Stimulated activated CD4-positive, alpha-beta T cell treated with anti-CD3 and anti-CD28 coated beads, Interleukin-12 subunit alpha, Interleukin-12 subunit beta, amount 100 ng/mL, for 4 hours (primary cell): ENCODE data around the gene OTUB2.
A peak's percentile ranks its signal among the peaks of the same experiment; 100 is the strongest.

Experiments used
- DNase-seq: peaks from one replicate; pipeline ENCODE4 v3.0.0-alpha.2; 2020

OTUB2 gene

GRCh38 chr14:94026173-94026888, at the start of gene OTUB2:
Gene OTUB2, plus strand, starts transcription at chr14:94026340. Its CDS starts 198 bp downstream, at chr14:94026538.
- DNase-seq, result peak; percentile 95

- no peak for DNase-seq
Observed at GRCh38 chr14:93976477-93977057, 49.6 kb upstream of the OTUB2 start, which contains the start of gene ASB2. Gene ASB2, minus strand, starts transcription at chr14:93976570. Its CDS starts 12,031 bp downstream, at chr14:93964539.

- no peak for DNase-seq
Observed at GRCh38 chr14:93977171-93977570, 49.0 kb upstream of the OTUB2 start.

- DNase-seq, result peak; percentile 63
Observed at GRCh38 chr14:93977790-93978581, 48.2 kb upstream of the OTUB2 start.

- DNase-seq, result no peak
Observed at GRCh38 chr14:93978735-93979134, 47.4 kb upstream of the OTUB2 start.

- DNase-seq, result no peak
Observed at GRCh38 chr14:93980456-93981201, 45.5 kb upstream of the OTUB2 start.

- DNase-seq, result no peak
Observed at GRCh38 chr14:93981316-93982229, 44.6 kb upstream of the OTUB2 start.

GRCh38 chr14:93982230-93983007, 43.7 kb upstream of the OTUB2 start:
- DNase-seq, result no peak

GRCh38 chr14:93984070-93984469, 42.1 kb upstream of the OTUB2 start:
- DNase-seq, result no peak

- DNase-seq, result no peak
Observed at GRCh38 chr14:93984987-93985410, 41.1 kb upstream of the OTUB2 start.

- no peak for DNase-seq
Observed at GRCh38 chr14:93986955-93987354, 39.2 kb upstream of the OTUB2 start.

- DNase-seq, result no peak
Observed at GRCh38 chr14:93987376-93987775, 38.8 kb upstream of the OTUB2 start.

GRCh38 chr14:93987815-93988476, 38.2 kb upstream of the OTUB2 start:
- no peak for DNase-seq

- no peak for DNase-seq
Observed at GRCh38 chr14:93989939-93990338, 36.2 kb upstream of the OTUB2 start.

- DNase-seq, result no peak
Observed at GRCh38 chr14:93991212-93991611, 34.9 kb upstream of the OTUB2 start.

GRCh38 chr14:93991649-93992048, 34.5 kb upstream of the OTUB2 start:
- DNase-seq, result no peak

GRCh38 chr14:93993382-93993781, 32.8 kb upstream of the OTUB2 start:
- no peak for DNase-seq

GRCh38 chr14:93994919-93995682, 31.0 kb upstream of the OTUB2 start:
- DNase-seq, result peak; percentile 54

- DNase-seq, result no peak
Observed at GRCh38 chr14:93996130-93996695, 29.9 kb upstream of the OTUB2 start.
